OCI-LY3 (cell line): ENCODE measurements around the gene ACADSB.

Experiments used
- H2AFZ ChIP-seq: fragments of 200-600, 300-600 bp; shearing (Covaris generic); 2 replicates; pipeline ENCODE4 v1.6.0; 2014; ENCODE audit warnings: antibody characterized with exemption, low read depth, low read length
- H3K27ac ChIP-seq: fragments of 200-600, 300-600 bp; sonication (generic); 2 replicates; pipeline ENCODE4 v1.5.1; 2014; ENCODE audit warnings: mild to moderate bottlenecking, low read length, moderate library complexity, mixed read lengths
- H3K27me3 ChIP-seq: fragments of 200-600, 300-600 bp; sonication (generic); 2 replicates; pipeline ENCODE4 v1.6.1; 2014; ENCODE audit warnings: low read depth, low read length, mixed read lengths
- H3K36me3 ChIP-seq: fragments of 200-600, 300-600 bp; sonication (generic); replicated peaks from 2 replicates; pipeline ENCODE3; 2014; ENCODE audit warnings: low read depth, low read length, mixed read lengths
- H3K4me1 ChIP-seq: fragments of 300-600, 200-600 bp; sonication (generic); 2 replicates; pipeline ENCODE4 v1.6.1; 2014; ENCODE audit warnings: low read length, mixed read lengths
- H3K4me2 ChIP-seq: fragments of 200-600, 300-600 bp; sonication (generic); 2 replicates; pipeline ENCODE4 v1.6.1; 2014; ENCODE audit warnings: low read length, mixed read lengths
- H3K4me3 ChIP-seq: fragments of 300-600, 200-600 bp; sonication (generic); 2 replicates; pipeline ENCODE4 v1.5.1; 2014; ENCODE audit warnings: antibody characterized with exemption, mild to moderate bottlenecking, low read length, moderate library complexity
- H3K79me2 ChIP-seq: fragments of 300-600, 200-600 bp; shearing (Covaris generic); 2 replicates; pipeline ENCODE4 v1.6.1; 2014; ENCODE audit warnings: mild to moderate bottlenecking, low read length, mixed read lengths
- H3K9ac ChIP-seq: fragments of 300-600, 200-600 bp; shearing (Covaris generic); 2 replicates; pipeline ENCODE4 v1.6.0; 2014; ENCODE audit warnings: mild to moderate bottlenecking, low read length, moderate library complexity
- H3K9me3 ChIP-seq: fragments of 200-600, 300-600 bp; shearing (Covaris generic); 2 replicates; pipeline ENCODE4 v1.6.1; 2014; ENCODE audit warnings: low read length, mixed read lengths; ENCODE audit not compliant: insufficient read depth
- H4K20me1 ChIP-seq: fragments of 200-600, 300-600 bp; sonication (generic); 2 replicates; pipeline ENCODE4 v1.6.1; 2016; ENCODE audit warnings: low read length, mixed read lengths; ENCODE audit not compliant: insufficient read depth
- CTCF ChIP-seq: fragments of 200-600, 300-600 bp; sonication (generic); IDR thresholded peaks from 2 replicates; pipeline ENCODE4 v1.5.1; 2014; ENCODE audit warnings: antibody characterized with exemption, low read length, low read depth
- EZH2phosphoT487 ChIP-seq: fragments of 200-600 bp; shearing (Covaris generic); IDR thresholded peaks from 2 replicates; pipeline ENCODE4 v1.6.1; 2018; ENCODE audit warnings: antibody characterized with exemption, mixed run types, low read depth

ACADSB gene

GRCh38 chr10:122997864-122998263 lies 10.9 kb upstream of the ACADSB start:
- Histone ChIP-seq H2AFZ (no peak overlapping the region), H3K9me3 (no peaks in the 10 kb centered on the region), H3K27ac (no peak overlapping the region), H3K4me1 (no peaks in the 10 kb centered on the region), H3K4me2 (no peak overlapping the region), H3K27me3 (no peaks in the 10 kb centered on the region), H4K20me1 (0 out of 2 replicates have a peak, but pooled peaks cover 2% of the 10 kb centered on the region), H3K79me2 (peaks cover 21% of the 10 kb centered on the region), H3K9ac (no peak overlapping the region), H3K36me3 (peaks cover 9% of the 10 kb centered on the region), H3K4me3 (no peak overlapping the region)
- TF ChIP-seq CTCF (no peak), EZH2phosphoT487 (no peak)

- TF ChIP-seq CTCF = no peak
- TF ChIP-seq EZH2phosphoT487 = no peak
- Histone ChIP-seq H3K36me3 (peaks cover 9% of the 10 kb centered on the region), H3K9me3 (no peaks in the 10 kb centered on the region), H2AFZ (no peak overlapping the region), H3K27me3 (no peaks in the 10 kb centered on the region), H3K27ac (no peak overlapping the region), H3K79me2 (peaks cover 27% of the 10 kb centered on the region), H3K4me3 (no peak overlapping the region), H3K4me2 (no peak overlapping the region), H3K4me1 (no peaks in the 10 kb centered on the region), H3K9ac (no peak overlapping the region), H4K20me1 (0 out of 2 replicates have a peak, but pooled peaks cover 2% of the 10 kb centered on the region)
These were observed 10.4 kb upstream of the ACADSB start for GRCh38 chr10:122998360-122998917.

GRCh38 chr10:122998934-122999333 lies 9.9 kb upstream of the ACADSB start:
- no peak overlapping the region for H2AFZ ChIP-seq
- no peak overlapping the region for H3K27ac ChIP-seq
- H3K4me3 ChIP-seq = no peak overlapping the region
- peaks cover 9% of the 10 kb centered on the region for H3K36me3 ChIP-seq
- H3K79me2 ChIP-seq = peaks cover 32% of the 10 kb centered on the region
- no peak overlapping the region for H3K4me2 ChIP-seq
- H3K4me1 ChIP-seq = no peaks in the 10 kb centered on the region
- no peak overlapping the region for H3K9ac ChIP-seq
- TF ChIP-seq CTCF = no peak
- no peak for TF ChIP-seq EZH2phosphoT487
- 0 out of 2 replicates have a peak, but pooled peaks cover 2% of the 10 kb centered on the region for H4K20me1 ChIP-seq
- H3K27me3 ChIP-seq = no peaks in the 10 kb centered on the region
- H3K9me3 ChIP-seq = no peaks in the 10 kb centered on the region

GRCh38 chr10:122999347-122999746 lies 9.5 kb upstream of the ACADSB start:
- H3K4me2 ChIP-seq = no peak overlapping the region
- H3K27me3 ChIP-seq = no peaks in the 10 kb centered on the region
- H3K27ac ChIP-seq = no peak overlapping the region
- H3K9me3 ChIP-seq = no peaks in the 10 kb centered on the region
- no peak overlapping the region for H2AFZ ChIP-seq
- no peaks in the 10 kb centered on the region for H3K4me1 ChIP-seq
- 0 out of 2 replicates have a peak, but pooled peaks cover 2% of the 10 kb centered on the region for H4K20me1 ChIP-seq
- H3K4me3 ChIP-seq = no peak overlapping the region
- H3K79me2 ChIP-seq = peaks cover 36% of the 10 kb centered on the region
- peaks cover 7% of the 10 kb centered on the region for H3K36me3 ChIP-seq
- TF ChIP-seq EZH2phosphoT487 (no peak), CTCF (no peak)
- no peak overlapping the region for H3K9ac ChIP-seq
